HL-60 (cell line): ENCODE measurements around the gene RAB44.

Experiments used
- DNase-seq, 2 experiments: peaks; one replicate each; pipeline ENCODE4 v3.0.0-alpha.2; 2010 to 2020; ENCODE audit warnings: low read depth in 1 of 2, low spot score in 1 of 2
- H3K27ac ChIP-seq: fragments of 250-450 bp; sonication (Bioruptor Pico); replicated peaks from 2 replicates; pipeline ENCODE4 v1.5.1; 2020; ENCODE audit warnings: mild to moderate bottlenecking, moderate library complexity
- H3K27me3 ChIP-seq: fragments of 250-450 bp; sonication (Bioruptor Pico); 2 replicates; pipeline ENCODE4 v1.5.1; 2021; ENCODE audit warnings: mild to moderate bottlenecking, moderate library complexity; ENCODE audit not compliant: insufficient read depth, poor library complexity, severe bottlenecking
- H3K4me3 ChIP-seq: replicated peaks from 2 replicates; pipeline ENCODE4 v1.5.1; 2011; ENCODE audit warnings: mild to moderate bottlenecking, control low read depth, low read length; ENCODE audit not compliant: insufficient read depth
- CTCF ChIP-seq: IDR thresholded peaks from one replicate; pipeline ENCODE4 v1.5.1; 2011; ENCODE audit warnings: low read length, control low read depth, inconsistent platforms; ENCODE audit not compliant: insufficient read depth
- GABPA ChIP-seq: IDR thresholded peaks from 2 replicates; pipeline ENCODE4 v1.6.1; 2012; ENCODE audit warnings: low read depth
- POLR2AphosphoS5 ChIP-seq: IDR thresholded peaks from 2 replicates; pipeline ENCODE4 v1.6.1; 2012; ENCODE audit warnings: low read depth
- SPI1 ChIP-seq: IDR thresholded peaks from 2 replicates; pipeline ENCODE4 v1.6.1; 2012; ENCODE audit warnings: low read depth, mild to moderate bottlenecking, borderline replicate concordance
- TF ChIP-seq, protein P1 (sequence below): IDR thresholded peaks from 2 replicates; pipeline ENCODE4 v1.6.1; 2012; ENCODE audit warnings: low read depth; ENCODE audit not compliant: insufficient replicate concordance

Gene RAB44

DNA sequence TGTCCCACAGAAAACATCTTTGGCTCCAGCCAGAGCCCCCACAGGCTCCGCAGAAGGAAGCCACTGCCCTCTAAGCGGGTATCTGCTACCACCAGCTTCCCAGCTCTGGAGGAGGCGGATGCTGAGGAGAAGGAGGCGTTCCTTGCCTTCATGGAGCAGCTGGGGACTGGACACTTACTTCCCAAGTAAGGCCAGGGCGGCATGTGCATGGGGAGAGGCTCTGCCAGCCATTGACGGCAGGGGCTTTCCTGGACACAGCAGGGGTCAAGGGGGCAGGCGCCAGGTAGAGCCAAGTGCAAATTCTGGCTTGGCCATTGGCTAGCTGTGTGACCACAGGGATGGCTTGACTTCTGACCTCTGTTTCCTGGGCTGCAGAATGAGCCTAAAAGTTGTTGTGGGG, 17.8 kb downstream of the RAB44 start:
- H3K27ac ChIP-seq, result no peak overlapping the region
- H3K4me3 ChIP-seq, result no peak overlapping the region
- DNase-seq, result no peak
- H3K27me3 ChIP-seq, result no peaks in the 10 kb centered on the region
- TF ChIP-seq SPI1 (no peak), POLR2AphosphoS5 (no peak), CTCF (no peak), GABPA (no peak)
- TF ChIP-seq, protein P1, sequence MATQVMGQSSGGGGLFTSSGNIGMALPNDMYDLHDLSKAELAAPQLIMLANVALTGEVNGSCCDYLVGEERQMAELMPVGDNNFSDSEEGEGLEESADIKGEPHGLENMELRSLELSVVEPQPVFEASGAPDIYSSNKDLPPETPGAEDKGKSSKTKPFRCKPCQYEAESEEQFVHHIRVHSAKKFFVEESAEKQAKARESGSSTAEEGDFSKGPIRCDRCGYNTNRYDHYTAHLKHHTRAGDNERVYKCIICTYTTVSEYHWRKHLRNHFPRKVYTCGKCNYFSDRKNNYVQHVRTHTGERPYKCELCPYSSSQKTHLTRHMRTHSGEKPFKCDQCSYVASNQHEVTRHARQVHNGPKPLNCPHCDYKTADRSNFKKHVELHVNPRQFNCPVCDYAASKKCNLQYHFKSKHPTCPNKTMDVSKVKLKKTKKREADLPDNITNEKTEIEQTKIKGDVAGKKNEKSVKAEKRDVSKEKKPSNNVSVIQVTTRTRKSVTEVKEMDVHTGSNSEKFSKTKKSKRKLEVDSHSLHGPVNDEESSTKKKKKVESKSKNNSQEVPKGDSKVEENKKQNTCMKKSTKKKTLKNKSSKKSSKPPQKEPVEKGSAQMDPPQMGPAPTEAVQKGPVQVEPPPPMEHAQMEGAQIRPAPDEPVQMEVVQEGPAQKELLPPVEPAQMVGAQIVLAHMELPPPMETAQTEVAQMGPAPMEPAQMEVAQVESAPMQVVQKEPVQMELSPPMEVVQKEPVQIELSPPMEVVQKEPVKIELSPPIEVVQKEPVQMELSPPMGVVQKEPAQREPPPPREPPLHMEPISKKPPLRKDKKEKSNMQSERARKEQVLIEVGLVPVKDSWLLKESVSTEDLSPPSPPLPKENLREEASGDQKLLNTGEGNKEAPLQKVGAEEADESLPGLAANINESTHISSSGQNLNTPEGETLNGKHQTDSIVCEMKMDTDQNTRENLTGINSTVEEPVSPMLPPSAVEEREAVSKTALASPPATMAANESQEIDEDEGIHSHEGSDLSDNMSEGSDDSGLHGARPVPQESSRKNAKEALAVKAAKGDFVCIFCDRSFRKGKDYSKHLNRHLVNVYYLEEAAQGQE, result no peak

DNA sequence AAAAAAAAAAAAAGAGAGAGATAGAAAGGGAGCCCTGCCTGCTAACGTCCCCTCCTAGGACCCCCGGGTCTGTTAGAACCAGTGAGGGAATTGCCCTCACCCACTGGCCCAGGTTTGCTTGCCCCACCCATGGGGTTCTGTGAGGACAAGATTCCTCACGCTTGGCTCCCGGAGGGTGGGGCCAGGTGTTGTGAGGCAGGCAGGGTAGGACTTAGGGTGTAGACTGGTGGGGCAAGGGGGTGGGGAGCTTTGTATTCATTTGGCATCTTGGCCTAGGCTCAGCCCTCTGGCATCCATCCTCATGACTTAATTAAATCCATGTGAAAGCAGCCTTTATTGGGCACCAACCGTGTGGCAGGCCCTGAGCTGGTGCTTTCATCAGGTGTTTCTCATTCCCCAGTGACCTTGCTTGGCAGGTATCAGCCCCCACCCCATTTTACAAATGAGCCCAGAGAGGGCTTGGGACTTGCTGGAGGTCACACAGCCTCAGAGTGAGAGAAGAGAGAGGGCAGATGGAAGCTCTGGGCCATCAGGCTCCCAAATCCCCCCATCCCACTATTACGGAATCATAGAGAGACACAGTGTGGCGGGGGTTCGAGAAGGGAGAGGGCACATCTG, 19.0 kb downstream of the RAB44 start:
- no peak overlapping the region for H3K4me3 ChIP-seq
- DNase-seq, result no peak
- TF ChIP-seq SPI1 (no peak), CTCF (no peak), POLR2AphosphoS5 (no peak), GABPA (no peak)
- TF ChIP-seq, protein P1, result no peak
- H3K27me3 ChIP-seq, result no peaks in the 10 kb centered on the region
- no peak overlapping the region for H3K27ac ChIP-seq

DNA sequence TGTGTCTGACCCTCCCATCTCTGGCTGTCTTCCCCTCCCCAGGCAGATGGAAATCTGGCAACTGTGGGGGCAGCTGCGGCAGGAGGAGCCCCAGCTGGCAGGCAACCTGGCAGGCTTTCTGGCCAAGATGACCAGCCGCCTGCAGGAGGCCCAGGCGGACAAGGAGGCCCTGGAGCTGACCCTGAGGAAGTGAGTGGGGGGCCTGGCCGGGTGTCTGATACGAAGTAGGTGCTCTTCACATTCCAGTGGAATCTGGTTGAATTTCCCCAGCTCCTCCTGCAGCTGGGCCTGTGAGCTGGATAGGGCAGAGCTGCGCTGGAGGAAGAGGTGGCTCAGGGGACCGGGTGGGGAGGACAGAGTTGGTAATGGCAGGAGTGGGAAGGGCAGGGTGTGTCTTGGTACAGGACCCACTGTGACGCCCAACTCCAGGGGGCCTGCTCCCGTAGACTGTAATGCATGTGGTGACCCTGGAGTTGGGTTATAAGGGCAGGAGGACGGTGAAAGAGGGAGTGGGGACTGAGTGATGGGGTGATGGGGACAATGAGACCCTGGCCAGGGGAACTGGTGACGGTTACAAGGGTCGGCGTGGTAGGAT, 19.7 kb downstream of the RAB44 start:
- Histone ChIP-seq H3K4me3 (no peak overlapping the region), H3K27me3 (no peaks in the 10 kb centered on the region), H3K27ac (no peak overlapping the region)
- no peak for DNase-seq
- TF ChIP-seq SPI1, result no peak
- TF ChIP-seq CTCF, result no peak
- TF ChIP-seq GABPA, result no peak
- TF ChIP-seq, protein P1, result no peak
- TF ChIP-seq POLR2AphosphoS5, result no peak
